Uterus (tissue), 4 donors: Measurements from ENCODE around the gene AUTS2. TPM values are rescaled to one million over a fixed set of nuclear protein-coding genes. Genes with fewer than 3 reads are reported as not detected.

Experiments
- DNase-seq, 2 donors: peaks; one replicate each; pipeline ENCODE4 v3.0.0-alpha.2; 2019 to 2020
- H3K27ac ChIP-seq, 2 donors: fragments of 200-600 bp; sonication (generic); 1 replicate in 1 of 2; 2 replicates in 1 of 2; pipeline ENCODE4 v1.5.1; 2016 to 2018
- H3K27me3 ChIP-seq, 2 donors: fragments of 200-600 bp; sonication (generic); one replicate each; pipeline ENCODE4 v1.5.1; 2018 to 2019; ENCODE audit warnings: control low read depth in 1 of 2
- H3K36me3 ChIP-seq, 2 donors: fragments of 200-600 bp; sonication (generic); one replicate each; pipeline ENCODE4 v1.5.1; 2019; ENCODE audit warnings: control low read depth in 1 of 2
- H3K4me1 ChIP-seq, 2 donors: fragments of 200-600 bp; sonication (generic); one replicate each; pipeline ENCODE4 v1.5.1; 2018 to 2019; ENCODE audit warnings: control low read depth in 1 of 2
- H3K4me3 ChIP-seq, 2 donors: fragments of 200-600 bp; sonication (generic); 1 replicate in 1 of 2; 2 replicates in 1 of 2; pipeline ENCODE4 v1.5.1; 2018 to 2019; ENCODE audit warnings: mild to moderate bottlenecking in 1 of 2
- H3K9me3 ChIP-seq, 2 donors: fragments of 200-600 bp; sonication (generic); one replicate each; pipeline ENCODE4 v1.5.1; 2019; ENCODE audit warnings: control low read depth in 1 of 2
- POLR2A ChIP-seq, 2 donors: fragments of 450-650 bp; IDR thresholded peaks; one replicate each; pipeline ENCODE4 v1.6.1; 2016; ENCODE audit warnings: antibody characterized with exemption in 2 of 2, mild to moderate bottlenecking in 1 of 2, moderate library complexity in 1 of 2
- intact Hi-C: fragments of 100-400 bp; cut with DNase I; formaldehyde crosslinking; loops from one replicate; pipeline ENCODE4 v1.15.1; 2023; ENCODE audit warnings: low total_unique reads
- total RNA-seq, 4 donors: library from RNA; depleted of rRNA in 3 of 4; stranded (reverse); fragments of >200 nt in 3 of 4; gene quantifications; one replicate each; pipeline versions ENCODE4 v1.1.0 to v1.2.4, GENCODE V29; 2014 to 2023
- TF ChIP-seq, protein P1 (sequence below), 4 experiments: fragments of 200-600 bp in 2 of 4; fragments of 450-650 bp in 2 of 4; sonication (generic) in 2 of 4; IDR thresholded peaks; one replicate each; pipeline ENCODE4 v1.5.1; 2016 to 2019; ENCODE audit warnings: antibody characterized with exemption in 4 of 4, mild to moderate bottlenecking in 2 of 4, moderate library complexity in 1 of 4
- donor health status: DM: yes; HTN: yes; CAD: no.

The AUTS2 gene
- total RNA-seq, 4 donors from 2014 or later, result 10.5 to 58.2 (median 30.0) TPM

DNA sequence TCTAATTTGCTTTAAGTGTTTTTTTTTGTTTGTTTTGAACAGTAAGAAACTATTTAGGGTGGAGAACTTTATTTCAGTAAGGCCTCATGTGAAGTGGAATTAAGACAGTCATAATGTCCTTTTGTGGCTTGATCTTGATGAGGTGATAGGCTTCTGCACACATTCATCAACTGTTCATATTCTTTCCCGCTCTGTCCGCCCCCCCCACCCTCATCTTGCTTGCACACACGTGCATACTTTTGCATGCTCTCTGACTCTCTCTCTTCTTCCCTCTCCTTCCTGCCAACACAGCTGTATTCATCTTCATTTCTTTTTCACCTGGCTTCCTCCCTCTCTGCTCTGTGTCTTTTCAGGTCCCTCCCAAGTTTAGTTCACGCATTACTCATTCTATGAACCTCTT lies 429.6 kb downstream of the AUTS2 start:
- H3K9me3 ChIP-seq, result no peaks in the 10 kb centered on the region
- TF ChIP-seq POLR2A (IDR thresholded peaks at IDR 0.05), result no peak
- TF ChIP-seq, protein P1, sequence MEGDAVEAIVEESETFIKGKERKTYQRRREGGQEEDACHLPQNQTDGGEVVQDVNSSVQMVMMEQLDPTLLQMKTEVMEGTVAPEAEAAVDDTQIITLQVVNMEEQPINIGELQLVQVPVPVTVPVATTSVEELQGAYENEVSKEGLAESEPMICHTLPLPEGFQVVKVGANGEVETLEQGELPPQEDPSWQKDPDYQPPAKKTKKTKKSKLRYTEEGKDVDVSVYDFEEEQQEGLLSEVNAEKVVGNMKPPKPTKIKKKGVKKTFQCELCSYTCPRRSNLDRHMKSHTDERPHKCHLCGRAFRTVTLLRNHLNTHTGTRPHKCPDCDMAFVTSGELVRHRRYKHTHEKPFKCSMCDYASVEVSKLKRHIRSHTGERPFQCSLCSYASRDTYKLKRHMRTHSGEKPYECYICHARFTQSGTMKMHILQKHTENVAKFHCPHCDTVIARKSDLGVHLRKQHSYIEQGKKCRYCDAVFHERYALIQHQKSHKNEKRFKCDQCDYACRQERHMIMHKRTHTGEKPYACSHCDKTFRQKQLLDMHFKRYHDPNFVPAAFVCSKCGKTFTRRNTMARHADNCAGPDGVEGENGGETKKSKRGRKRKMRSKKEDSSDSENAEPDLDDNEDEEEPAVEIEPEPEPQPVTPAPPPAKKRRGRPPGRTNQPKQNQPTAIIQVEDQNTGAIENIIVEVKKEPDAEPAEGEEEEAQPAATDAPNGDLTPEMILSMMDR (IDR thresholded peaks at IDR 0.05), result no peak
- intact Hi-C loops, result no loop called here

GRCh38 chr7:70028620-70029019 lies 430.3 kb downstream of the AUTS2 start:
- H3K36me3 ChIP-seq, result no peaks in the 10 kb centered on the region
- intact Hi-C loops, result no loop called here
- no peaks in the 10 kb centered on the region for H3K4me1 ChIP-seq
- no peak for DNase-seq
- H3K4me3 ChIP-seq, result no peak overlapping the region
- no peaks in the 10 kb centered on the region for H3K9me3 ChIP-seq
- H3K27me3 ChIP-seq, result no peaks in the 10 kb centered on the region
- TF ChIP-seq, protein P1 (IDR thresholded peaks at IDR 0.05), result no peak
- TF ChIP-seq POLR2A (IDR thresholded peaks at IDR 0.05), result no peak
- H3K27ac ChIP-seq, result no peak overlapping the region

More for the DNA sequence above, 429.6 kb downstream of the AUTS2 start:
- DNase-seq, result no peak
- Histone ChIP-seq H3K27me3 (no peaks in the 10 kb centered on the region), H3K4me1 (no peaks in the 10 kb centered on the region), H3K27ac (no peak overlapping the region), H3K36me3 (no peaks in the 10 kb centered on the region), H3K4me3 (no peak overlapping the region)

DNA sequence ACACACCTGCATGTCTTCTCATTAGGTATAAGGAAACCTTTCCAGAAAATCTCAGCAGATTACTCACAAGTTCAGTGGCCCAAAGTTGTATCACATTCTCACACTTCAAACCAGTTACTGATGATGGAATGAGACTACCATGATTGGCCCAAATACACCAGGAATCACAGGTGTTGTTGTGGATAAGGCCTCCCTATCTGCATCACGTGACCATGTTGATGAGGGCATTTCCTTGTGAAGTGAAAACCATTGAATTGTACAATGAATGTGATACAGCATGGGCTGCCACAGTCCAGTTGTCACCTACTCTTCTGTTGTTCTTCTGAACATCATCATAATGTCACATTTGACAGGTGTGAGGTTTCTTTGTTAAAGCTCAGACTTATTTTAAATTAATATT lies 431.7 kb downstream of the AUTS2 start:
- intact Hi-C loops, result no loop called here
- DNase-seq, result no peak
- H3K4me3 ChIP-seq, result no peak overlapping the region
- no peaks in the 10 kb centered on the region for H3K4me1 ChIP-seq
- no peaks in the 10 kb centered on the region for H3K27me3 ChIP-seq
- H3K36me3 ChIP-seq, result no peaks in the 10 kb centered on the region
- no peak overlapping the region for H3K27ac ChIP-seq
- H3K9me3 ChIP-seq, result no peaks in the 10 kb centered on the region
- TF ChIP-seq, protein P1 (IDR thresholded peaks at IDR 0.05), result no peak

- H3K27ac ChIP-seq, result no peak overlapping the region
- TF ChIP-seq, protein P1 (IDR thresholded peaks at IDR 0.05), result no peak
- no peaks in the 10 kb centered on the region for H3K27me3 ChIP-seq
- no peaks in the 10 kb centered on the region for H3K9me3 ChIP-seq
- no peaks in the 10 kb centered on the region for H3K36me3 ChIP-seq
- no peak for DNase-seq
- H3K4me3 ChIP-seq, result no peak overlapping the region
- intact Hi-C loops, result no loop called here
- no peaks in the 10 kb centered on the region for H3K4me1 ChIP-seq
Measured at GRCh38 chr7:70030745-70031144, 432.5 kb downstream of the AUTS2 start.

- intact Hi-C loops, result no loop called here
- TF ChIP-seq, protein P1 (IDR thresholded peaks at IDR 0.05), result no peak
- no peak for TF ChIP-seq POLR2A (IDR thresholded peaks at IDR 0.05)
Measured at GRCh38 chr7:70031245-70031644, 433.0 kb downstream of the AUTS2 start.

More at GRCh38 chr7:70031245-70031644, 433.0 kb downstream of the AUTS2 start:
- no peak for DNase-seq
- no peaks in the 10 kb centered on the region for H3K36me3 ChIP-seq
- H3K27ac ChIP-seq, result no peak overlapping the region
- no peaks in the 10 kb centered on the region for H3K27me3 ChIP-seq
- no peaks in the 10 kb centered on the region for H3K9me3 ChIP-seq
- H3K4me3 ChIP-seq, result no peak overlapping the region
- H3K4me1 ChIP-seq, result no peaks in the 10 kb centered on the region
